ENCODE results near the gene CACNG6.

- TF ChIP-seq CTCF (IDR thresholded peaks at IDR 0.05): peak; percentile 82
- peak; percentile 55 for TF ChIP-seq SMC3 (IDR thresholded peaks at IDR 0.05; ENCODE audit: low read depth, low read length)
- no peak for TF ChIP-seq TCF12 (IDR thresholded peaks at IDR 0.05)
Measured at GRCh38 chr19:54030895-54031586, 39.6 kb downstream of the CACNG6 start.

Measured in SK-N-SH (cell line).